Smooth muscle cell (in vitro differentiated cells): ENCODE data around the gene CFD. TPM values are rescaled to one million over a fixed set of nuclear protein-coding genes. Genes with fewer than 3 reads are reported as not detected.

Experiments used
- DNase-seq: peaks from one replicate; lab custom pipeline; 2025; ENCODE audit not compliant: unreplicated experiment; lab: John Stamatoyannopoulos, UW
- H2AFZ ChIP-seq: fragments of 200-600 bp; sonication (generic); 2 replicates; pipeline ENCODE4 v1.6.0; 2016; ENCODE audit warnings: antibody characterized with exemption, low read depth, mild to moderate bottlenecking
- H3F3A ChIP-seq: fragments of 200-600 bp; sonication (generic); 2 replicates; pipeline ENCODE4 v1.6.0; 2017; ENCODE audit warnings: antibody characterized with exemption, low read depth
- H3K27ac ChIP-seq: fragments of 200-600 bp; sonication (generic); 2 replicates; pipeline ENCODE4 v1.5.1; 2016; ENCODE audit warnings: low read depth, mild to moderate bottlenecking
- H3K27me3 ChIP-seq: fragments of 200-600 bp; sonication (generic); 2 replicates; pipeline ENCODE4 v1.6.1; 2016; ENCODE audit warnings: low read depth, mild to moderate bottlenecking
- H3K36me3 ChIP-seq: fragments of 200-600 bp; sonication (generic); 2 replicates; pipeline ENCODE4 v1.5.1; 2016; ENCODE audit warnings: low read depth
- H3K4me1 ChIP-seq: fragments of 200-600 bp; sonication (generic); 2 replicates; pipeline ENCODE4 v1.5.1; 2016; ENCODE audit warnings: low read depth
- H3K4me2 ChIP-seq: fragments of 200-600 bp; sonication (generic); 2 replicates; pipeline ENCODE4 v1.6.0; 2016; ENCODE audit warnings: mild to moderate bottlenecking
- H3K4me3 ChIP-seq: fragments of 200-600 bp; sonication (generic); 2 replicates; pipeline ENCODE4 v1.5.1; 2016; ENCODE audit warnings: mild to moderate bottlenecking
- H3K79me2 ChIP-seq: fragments of 200-600 bp; sonication (generic); 2 replicates; pipeline ENCODE4 v1.6.0; 2016; ENCODE audit warnings: low read depth, mild to moderate bottlenecking
- H3K9ac ChIP-seq: fragments of 200-600 bp; sonication (generic); 2 replicates; pipeline ENCODE4 v1.6.0; 2016; ENCODE audit warnings: low read depth
- H3K9me3 ChIP-seq: fragments of 200-600 bp; sonication (generic); replicated peaks from 2 replicates; pipeline ENCODE4 v1.5.1; 2016; ENCODE audit warnings: low read depth
- H4K20me1 ChIP-seq: fragments of 200-600 bp; sonication (generic); 2 replicates; pipeline ENCODE4 v1.6.0; 2016; ENCODE audit warnings: low read depth
- WGBS: methylation state at CpG from one replicate; pipeline ENCODE4 v1.1.7; 2016; ENCODE audit warnings: low lambda C conversion rate; 5-methylcytosine and 5-hydroxymethylcytosine counted together
- polyA plus RNA-seq: library from polyadenylated mRNA; unstranded; fragments of >200 nt; fragmentation: Nextera tagmentation; extraction: Ambion mirVana; gene quantifications from 2 replicates; pipeline ENCODE4 v1.2.1, GENCODE V29; 2016
- total RNA-seq: library from RNA; depleted of rRNA; stranded (reverse); fragments of >200 nt; gene quantifications from 2 replicates; pipeline ENCODE4 v1.2.3, GENCODE V29; 2014
- TF ChIP-seq, protein P1 (sequence below): fragments of 200-600 bp; sonication (generic); IDR thresholded peaks from 2 replicates; pipeline ENCODE4 v1.5.1; 2017; ENCODE audit warnings: borderline replicate concordance, mild to moderate bottlenecking, antibody characterized with exemption; ENCODE audit not compliant: insufficient read depth, poor library complexity, severe bottlenecking

Gene CFD
- total and polyA plus RNA-seq, 2 experiments from 2014 or later, result 0.34 TPM; not detected in 1

DNA sequence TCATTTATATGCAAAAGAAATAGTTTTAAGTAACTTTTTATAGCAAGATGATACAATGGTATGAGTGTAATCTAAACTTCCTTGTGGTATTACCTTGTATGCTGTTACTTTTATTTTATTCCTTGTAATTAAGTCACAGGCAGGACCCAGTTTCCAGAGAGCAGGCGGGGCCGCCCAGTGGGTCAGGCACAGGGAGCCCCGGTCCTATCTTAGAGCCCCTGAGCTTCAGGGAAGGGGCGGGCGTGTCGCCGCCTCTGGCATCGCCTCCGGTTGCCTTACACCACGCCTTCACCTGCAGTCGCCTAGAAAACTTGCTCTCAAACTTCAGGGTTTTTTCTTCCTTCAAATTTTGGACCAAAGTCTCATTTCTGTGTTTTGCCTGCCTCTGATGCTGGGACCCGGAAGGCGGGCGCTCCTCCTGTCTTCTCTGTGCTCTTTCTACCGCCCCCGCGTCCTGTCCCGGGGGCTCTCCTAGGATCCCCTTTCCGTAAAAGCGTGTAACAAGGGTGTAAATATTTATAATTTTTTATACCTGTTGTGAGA, 47.9 kb upstream of the CFD start:
- no peak overlapping the region for H3K4me2 ChIP-seq
- 98% methylated on average over 20 of the region's 20 CpGs for WGBS
- DNase-seq, result no peak
- H3K9me3 ChIP-seq, result no peaks in the 10 kb centered on the region
- H3K4me1 ChIP-seq, result no peaks in the 10 kb centered on the region
- H3K27ac ChIP-seq, result no peak overlapping the region
- H3K27me3 ChIP-seq, result no peaks in the 10 kb centered on the region
- no peak overlapping the region for H3K4me3 ChIP-seq
- H4K20me1 ChIP-seq, result peaks cover 65% of the 10 kb centered on the region
- no peak overlapping the region for H3K9ac ChIP-seq
- no peak overlapping the region for H2AFZ ChIP-seq
- peaks cover 36% of the 10 kb centered on the region for H3K79me2 ChIP-seq
- H3F3A ChIP-seq, result peaks cover 27% of the 10 kb centered on the region
- TF ChIP-seq, protein P1, sequence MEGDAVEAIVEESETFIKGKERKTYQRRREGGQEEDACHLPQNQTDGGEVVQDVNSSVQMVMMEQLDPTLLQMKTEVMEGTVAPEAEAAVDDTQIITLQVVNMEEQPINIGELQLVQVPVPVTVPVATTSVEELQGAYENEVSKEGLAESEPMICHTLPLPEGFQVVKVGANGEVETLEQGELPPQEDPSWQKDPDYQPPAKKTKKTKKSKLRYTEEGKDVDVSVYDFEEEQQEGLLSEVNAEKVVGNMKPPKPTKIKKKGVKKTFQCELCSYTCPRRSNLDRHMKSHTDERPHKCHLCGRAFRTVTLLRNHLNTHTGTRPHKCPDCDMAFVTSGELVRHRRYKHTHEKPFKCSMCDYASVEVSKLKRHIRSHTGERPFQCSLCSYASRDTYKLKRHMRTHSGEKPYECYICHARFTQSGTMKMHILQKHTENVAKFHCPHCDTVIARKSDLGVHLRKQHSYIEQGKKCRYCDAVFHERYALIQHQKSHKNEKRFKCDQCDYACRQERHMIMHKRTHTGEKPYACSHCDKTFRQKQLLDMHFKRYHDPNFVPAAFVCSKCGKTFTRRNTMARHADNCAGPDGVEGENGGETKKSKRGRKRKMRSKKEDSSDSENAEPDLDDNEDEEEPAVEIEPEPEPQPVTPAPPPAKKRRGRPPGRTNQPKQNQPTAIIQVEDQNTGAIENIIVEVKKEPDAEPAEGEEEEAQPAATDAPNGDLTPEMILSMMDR, result no peak
- H3K36me3 ChIP-seq, result peaks cover 20% of the 10 kb centered on the region

GRCh38 chr19:812049-812746, 47.3 kb upstream of the CFD start:
- no peaks in the 10 kb centered on the region for H3K9me3 ChIP-seq
- WGBS, result 95% methylated on average over 41 of the region's 80 CpGs
- H3K27ac ChIP-seq, result no peak overlapping the region
- no peak overlapping the region for H3K9ac ChIP-seq
- peaks cover 18% of the 10 kb centered on the region for H3K36me3 ChIP-seq
- H2AFZ ChIP-seq, result no peak overlapping the region
- DNase-seq, result no peak
- peaks cover 59% of the 10 kb centered on the region for H4K20me1 ChIP-seq
- H3K4me1 ChIP-seq, result no peaks in the 10 kb centered on the region
- TF ChIP-seq, protein P1, result no peak
- H3F3A ChIP-seq, result peaks cover 27% of the 10 kb centered on the region
- peaks cover 29% of the 10 kb centered on the region for H3K79me2 ChIP-seq
- no peak overlapping the region for H3K4me2 ChIP-seq
- no peak overlapping the region for H3K4me3 ChIP-seq
- H3K27me3 ChIP-seq, result no peaks in the 10 kb centered on the region

GRCh38 chr19:812747-813218, 46.7 kb upstream of the CFD start:
- Histone ChIP-seq H3K4me1 (no peaks in the 10 kb centered on the region), H3K79me2 (peaks cover 24% of the 10 kb centered on the region), H2AFZ (no peak overlapping the region), H3K4me3 (no peak overlapping the region), H3F3A (peaks cover 24% of the 10 kb centered on the region), H3K27me3 (no peaks in the 10 kb centered on the region), H4K20me1 (peaks cover 53% of the 10 kb centered on the region), H3K9me3 (no peaks in the 10 kb centered on the region), H3K27ac (no peak overlapping the region), H3K4me2 (no peak overlapping the region), H3K9ac (no peak overlapping the region), H3K36me3 (peaks cover 12% of the 10 kb centered on the region)
- 99% methylated on average over 58 of the region's 72 CpGs for WGBS
- TF ChIP-seq, protein P1, result no peak
- DNase-seq, result no peak
